GM23338 (cell line): Measurements from ENCODE around the gene CACNA1A.

Source experiments
- CTCF ChIP-seq, 2 experiments: fragments of 200-600 bp in 1 of 2; sonication (generic) in 1 of 2; conservative IDR thresholded peaks; 2 replicates each; pipeline versions ENCODE4 v1.5.1 to v1.6.1; 2016 to 2017; ENCODE audit warnings: antibody characterized with exemption in 2 of 2, low read depth in 2 of 2, mild to moderate bottlenecking in 2 of 2, moderate library complexity in 1 of 2
- EZH2 ChIP-seq: fragments of 200-600 bp; sonication (generic); IDR thresholded peaks from one replicate; pipeline ENCODE4 v1.8.0; 2017; ENCODE audit warnings: antibody characterized with exemption, mild to moderate bottlenecking, low read depth; ENCODE audit not compliant: unreplicated experiment
- EZH2phosphoT487 ChIP-seq: fragments of 200-600 bp; sonication (generic); IDR thresholded peaks from one replicate; pipeline ENCODE4 v1.8.1; 2018; ENCODE audit warnings: antibody characterized with exemption; ENCODE audit not compliant: unreplicated experiment
- POLR2AphosphoS5 ChIP-seq: IDR thresholded peaks from 2 replicates; pipeline ENCODE4 v1.6.1; 2016; ENCODE audit warnings: antibody characterized with exemption, low read depth
- ZNF331 ChIP-seq: fragments of 250-450 bp; sonication (Bioruptor Pico); IDR thresholded peaks from 2 replicates; pipeline ENCODE4 v1.5.0; 2020; ENCODE audit warnings: low read depth, mild to moderate bottlenecking, moderate library complexity

- no peak for TF ChIP-seq EZH2
- no peak for TF ChIP-seq EZH2phosphoT487
- no peak for TF ChIP-seq CTCF (conservative IDR thresholded peaks at IDR 0.05; ENCODE audit: low read depth in 2 of 2)
- TF ChIP-seq POLR2AphosphoS5: no peak
- TF ChIP-seq ZNF331 (CRISPR knock-in tag): no peak
Measured at GRCh38 chr19:13225085-13225484, 281.2 kb downstream of the CACNA1A start.
